Measurements from ENCODE around the gene LIMCH1.

Gene LIMCH1

GRCh38 chr4:41507291-41507947 lies 30.5 kb upstream of the LIMCH1 start:
- ChIA-PET CTCF (no interaction called here), POLR2A (ENCODE audit: low non-redundant PET) (no interaction called here)
- H3K27ac ChIP-seq: peak overlapping the region; percentile 71; the same call in 1 of the 2 replicates
- no peak for TF ChIP-seq CTCF (conservative IDR thresholded peaks at IDR 0.05; ENCODE audit: low read depth)
- DNase-seq (ENCODE audit: low spot score): peak; percentile 44

- H3K27ac ChIP-seq: no peak overlapping the region
- DNase-seq (ENCODE audit: low spot score): no peak
- CTCF ChIA-PET: no interaction called here
- TF ChIP-seq CTCF (conservative IDR thresholded peaks at IDR 0.05; ENCODE audit: low read depth): no peak
- POLR2A ChIA-PET (ENCODE audit: low non-redundant PET): no interaction called here
Measured at GRCh38 chr4:41509451-41509866, 28.5 kb upstream of the LIMCH1 start.

- TF ChIP-seq CTCF (conservative IDR thresholded peaks at IDR 0.05; ENCODE audit: low read depth): no peak
- ChIA-PET CTCF (no interaction called here), POLR2A (ENCODE audit: low non-redundant PET) (no interaction called here)
- no peak for DNase-seq (ENCODE audit: low spot score)
- H3K27ac ChIP-seq: no peak overlapping the region
Measured at GRCh38 chr4:41510179-41510578, 27.8 kb upstream of the LIMCH1 start.

- no peak for DNase-seq (ENCODE audit: low spot score)
- ChIA-PET CTCF (interaction anchor here (0.6 kb wide), 1 partner anchor 103 kb away, joined by 3 read pairs; no protein-coding TSS in a partner anchor), POLR2A (ENCODE audit: low non-redundant PET) (no interaction called here)
- TF ChIP-seq CTCF (conservative IDR thresholded peaks at IDR 0.05; ENCODE audit: low read depth): no peak
- no peak overlapping the region for H3K27ac ChIP-seq
Measured at GRCh38 chr4:41512136-41512535, 25.8 kb upstream of the LIMCH1 start.

- no peak for TF ChIP-seq CTCF (conservative IDR thresholded peaks at IDR 0.05; ENCODE audit: low read depth)
- DNase-seq (ENCODE audit: low spot score): no peak
- ChIA-PET POLR2A (ENCODE audit: low non-redundant PET) (no interaction called here), CTCF (no interaction called here)
- H3K27ac ChIP-seq: no peak overlapping the region
Measured at GRCh38 chr4:41512596-41512995, 25.4 kb upstream of the LIMCH1 start.

GRCh38 chr4:41514169-41514568 lies 23.8 kb upstream of the LIMCH1 start:
- no peak overlapping the region for H3K27ac ChIP-seq
- ChIA-PET CTCF (interaction anchor here (0.6 kb wide), 1 partner anchor 826 kb away, joined by 3 read pairs; no protein-coding TSS in a partner anchor), POLR2A (ENCODE audit: low non-redundant PET) (no interaction called here)
- no peak for DNase-seq (ENCODE audit: low spot score)
- no peak for TF ChIP-seq CTCF (conservative IDR thresholded peaks at IDR 0.05; ENCODE audit: low read depth)
